HEK293T (cell line): ENCODE measurements around the gene PAFAH2.

ENCODE experiments used
- ARNT ChIP-seq: fragments of 450-650 bp; IDR thresholded peaks from 2 replicates; pipeline ENCODE4 v1.6.1; 2017; ENCODE audit warnings: mild to moderate bottlenecking
- BHLHE40 ChIP-seq: fragments of 450-650 bp; IDR thresholded peaks from 2 replicates; pipeline ENCODE4 v1.6.1; 2016; ENCODE audit warnings: mild to moderate bottlenecking, moderate library complexity, borderline replicate concordance
- TARDBP ChIP-seq: fragments of 450-650 bp; IDR thresholded peaks from 2 replicates; pipeline ENCODE4 v1.6.1; 2016

DNA sequence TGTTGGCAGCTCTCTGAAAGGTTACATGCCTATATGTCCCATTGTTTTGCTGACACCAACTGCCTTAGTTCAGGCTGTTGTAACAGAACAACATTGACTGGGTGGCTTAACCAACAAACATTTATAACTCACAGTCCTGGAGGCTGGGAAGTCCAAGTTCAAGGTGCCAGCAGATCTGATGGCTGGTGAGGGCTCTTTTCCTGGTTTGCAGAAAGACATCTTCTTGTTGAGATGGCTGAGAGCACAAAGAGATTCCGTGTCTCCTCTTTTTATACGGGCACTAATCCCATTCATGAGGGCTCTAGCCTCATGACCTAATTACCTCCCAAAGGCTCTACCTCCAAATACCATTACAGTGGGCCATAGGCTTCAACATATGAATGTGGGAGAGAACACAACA is 81.4 kb downstream of the PAFAH2 start:
- TF ChIP-seq BHLHE40, result no peak
- no peak for TF ChIP-seq TARDBP
- TF ChIP-seq ARNT, result no peak
